Measurements from ENCODE around the gene ECT2.
A peak's percentile ranks its signal among the peaks of the same experiment; 100 is the strongest.
"Not testable (repeated sequence)": the region's sequence is repeated elsewhere in the genome, so short reads cannot be mapped to it uniquely, and the experiment has no call there.

ECT2 gene

GRCh38 chr3:172815857-172816256, 65.3 kb downstream of the ECT2 start:
- DNase-seq, result no peak

DNA sequence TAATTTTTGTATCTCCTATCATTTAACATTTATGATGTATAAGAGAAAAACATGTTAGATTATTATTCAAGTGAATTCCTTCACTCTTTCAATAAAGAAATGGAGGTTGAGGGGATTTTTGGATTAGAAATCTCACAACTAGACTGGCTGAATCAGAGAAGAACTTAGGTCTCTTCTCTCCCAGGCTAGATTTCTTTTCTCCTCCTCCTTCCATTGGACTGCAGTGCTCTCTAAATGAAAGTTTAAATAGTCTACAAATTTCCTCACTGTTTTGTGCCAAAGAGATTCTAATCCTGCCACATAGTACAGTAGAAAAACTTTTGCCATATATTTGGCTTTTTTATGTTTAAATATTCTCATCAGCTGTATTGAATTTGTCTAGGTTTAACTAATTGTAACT, 65.8 kb downstream of the ECT2 start:
- DNase-seq, result no peak

DNA sequence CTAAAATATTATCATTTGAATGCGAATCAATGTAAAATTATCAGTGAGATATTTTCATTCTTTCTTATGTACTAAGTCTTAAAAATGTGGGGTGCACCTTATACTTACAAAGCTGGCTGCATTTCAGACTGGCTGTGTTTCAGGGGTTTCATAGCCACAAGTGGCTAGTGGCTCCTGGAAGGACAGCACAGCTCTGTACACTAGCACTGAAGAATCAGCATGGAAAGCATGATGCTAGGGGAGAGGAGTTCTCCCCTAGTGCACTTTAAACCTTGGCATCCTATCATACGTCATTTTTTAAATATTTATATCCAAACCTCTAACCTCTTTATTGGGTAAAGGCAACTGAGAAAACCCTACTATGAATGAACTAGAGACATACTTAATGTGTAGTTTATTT, 66.4 kb downstream of the ECT2 start:
- DNase-seq, result no peak

GRCh38 chr3:172820492-172820891, 70.0 kb downstream of the ECT2 start:
- no peak for DNase-seq

- no peak for DNase-seq
Measured at GRCh38 chr3:172824229-172824628, 73.7 kb downstream of the ECT2 start.

DNA sequence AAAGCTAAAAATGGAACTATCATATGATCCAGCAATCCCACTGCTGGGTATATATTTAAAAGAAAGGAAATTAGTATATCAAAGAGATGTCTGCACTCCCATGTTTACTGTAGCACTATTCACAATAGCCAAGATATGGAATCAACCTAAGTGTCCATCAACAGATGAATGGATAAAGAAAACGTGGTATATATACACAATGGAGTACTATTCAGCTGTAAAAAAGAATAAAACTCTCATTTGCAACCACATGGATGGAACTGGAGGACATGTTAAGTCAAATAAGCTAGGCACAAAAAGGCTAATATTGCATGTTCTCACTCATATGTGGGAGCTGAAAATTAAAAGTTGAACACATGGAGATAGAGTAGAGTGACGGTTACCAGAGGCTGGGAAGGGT, 76.7 kb downstream of the ECT2 start:
- not testable (repeated sequence) for DNase-seq

- DNase-seq, result no peak
Measured at GRCh38 chr3:172832983-172833382, 82.5 kb downstream of the ECT2 start.

GRCh38 chr3:172836390-172836997, 86.0 kb downstream of the ECT2 start:
- no peak for DNase-seq

DNA sequence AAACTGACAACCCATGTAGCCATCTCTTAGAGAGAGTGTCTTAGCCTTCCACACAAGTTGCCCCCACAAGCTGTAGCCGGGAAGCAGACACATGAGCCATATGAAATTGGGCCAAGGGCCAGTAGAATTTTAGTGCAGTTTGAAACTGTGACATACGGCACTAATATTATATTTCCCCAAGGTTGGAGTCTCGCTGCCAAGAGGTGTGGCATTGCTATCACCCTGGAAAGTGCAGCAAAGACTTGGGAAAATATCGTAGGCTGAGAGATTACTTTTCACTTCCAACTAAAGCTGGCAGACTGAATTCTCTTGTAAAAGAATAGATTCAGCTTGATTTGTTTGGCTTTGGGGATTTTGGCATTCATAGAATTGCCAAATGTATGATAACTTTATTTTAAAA, 89.2 kb downstream of the ECT2 start:
- DNase-seq, result no peak

DNA sequence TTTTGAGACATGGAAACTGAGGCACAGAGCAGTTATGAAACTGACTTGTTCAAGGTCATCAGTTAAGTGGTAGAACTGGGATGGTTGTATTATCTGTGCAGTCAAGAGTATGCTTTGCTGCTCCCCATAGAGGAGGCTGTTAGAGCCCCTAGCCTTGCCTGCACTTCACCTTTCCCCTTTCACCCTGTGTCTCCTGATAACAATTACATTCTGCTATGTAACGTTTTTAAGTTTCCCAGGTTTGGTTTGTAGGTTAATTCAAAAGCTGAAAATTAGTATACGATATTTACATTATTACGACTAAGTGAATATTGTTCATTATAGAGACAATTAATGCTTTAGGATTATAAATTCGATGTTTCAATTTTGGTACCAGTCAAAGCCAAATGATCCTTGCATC, 89.9 kb downstream of the ECT2 start:
- DNase-seq, result no peak

- DNase-seq, result no peak
Measured at GRCh38 chr3:172840913-172841312, 90.4 kb downstream of the ECT2 start.

GRCh38 chr3:172844428-172844827, 93.9 kb downstream of the ECT2 start:
- no peak for DNase-seq

GRCh38 chr3:172846103-172846561, 95.6 kb downstream of the ECT2 start:
- no peak for DNase-seq

GRCh38 chr3:172846706-172847105, 96.2 kb downstream of the ECT2 start:
- DNase-seq, result no peak

DNA sequence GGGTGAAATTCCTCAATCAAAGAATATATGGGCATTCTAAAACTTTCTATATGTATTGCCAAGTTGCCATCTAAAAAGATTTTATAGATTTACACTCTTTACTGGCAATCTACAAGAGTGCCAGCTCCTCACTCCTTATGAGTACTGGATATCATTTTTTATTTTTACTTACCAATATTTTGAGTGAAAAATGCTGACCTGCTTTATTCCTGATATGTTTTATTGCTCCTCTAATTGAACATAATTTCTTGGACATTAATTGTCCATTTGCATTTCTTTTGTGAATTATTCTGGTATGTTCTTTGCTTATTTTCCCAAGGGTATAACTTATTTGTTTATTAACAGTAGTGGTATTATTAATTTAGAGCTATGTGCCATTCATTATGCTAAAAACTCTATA, 96.8 kb downstream of the ECT2 start:
- DNase-seq, result no peak

- no peak for DNase-seq
Measured at GRCh38 chr3:172848910-172849309, 98.4 kb downstream of the ECT2 start.

- DNase-seq, result no peak
Measured at GRCh38 chr3:172853005-172853404, 102.5 kb downstream of the ECT2 start.

- DNase-seq, result no peak
Measured at GRCh38 chr3:172853921-172854666, 103.6 kb downstream of the ECT2 start.

DNA sequence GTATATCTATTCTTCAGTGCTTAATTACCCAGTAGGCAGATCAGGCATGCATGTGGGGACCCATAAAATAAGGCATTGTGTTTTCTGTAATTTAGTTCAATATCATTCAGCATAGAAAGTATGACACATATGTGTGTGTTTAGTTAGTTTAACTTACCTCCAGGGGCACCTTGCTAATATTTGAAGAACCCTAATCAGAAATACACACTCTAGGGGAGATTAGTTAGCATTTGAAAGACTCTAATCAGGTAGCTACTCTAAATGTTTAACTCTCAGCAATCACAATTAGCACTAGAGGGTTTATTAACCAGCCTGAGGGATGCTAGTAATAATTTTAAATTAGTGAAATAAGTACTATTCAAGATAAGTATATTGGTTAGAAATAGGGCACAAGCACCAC, 104.5 kb downstream of the ECT2 start:
- no peak for DNase-seq

DNA sequence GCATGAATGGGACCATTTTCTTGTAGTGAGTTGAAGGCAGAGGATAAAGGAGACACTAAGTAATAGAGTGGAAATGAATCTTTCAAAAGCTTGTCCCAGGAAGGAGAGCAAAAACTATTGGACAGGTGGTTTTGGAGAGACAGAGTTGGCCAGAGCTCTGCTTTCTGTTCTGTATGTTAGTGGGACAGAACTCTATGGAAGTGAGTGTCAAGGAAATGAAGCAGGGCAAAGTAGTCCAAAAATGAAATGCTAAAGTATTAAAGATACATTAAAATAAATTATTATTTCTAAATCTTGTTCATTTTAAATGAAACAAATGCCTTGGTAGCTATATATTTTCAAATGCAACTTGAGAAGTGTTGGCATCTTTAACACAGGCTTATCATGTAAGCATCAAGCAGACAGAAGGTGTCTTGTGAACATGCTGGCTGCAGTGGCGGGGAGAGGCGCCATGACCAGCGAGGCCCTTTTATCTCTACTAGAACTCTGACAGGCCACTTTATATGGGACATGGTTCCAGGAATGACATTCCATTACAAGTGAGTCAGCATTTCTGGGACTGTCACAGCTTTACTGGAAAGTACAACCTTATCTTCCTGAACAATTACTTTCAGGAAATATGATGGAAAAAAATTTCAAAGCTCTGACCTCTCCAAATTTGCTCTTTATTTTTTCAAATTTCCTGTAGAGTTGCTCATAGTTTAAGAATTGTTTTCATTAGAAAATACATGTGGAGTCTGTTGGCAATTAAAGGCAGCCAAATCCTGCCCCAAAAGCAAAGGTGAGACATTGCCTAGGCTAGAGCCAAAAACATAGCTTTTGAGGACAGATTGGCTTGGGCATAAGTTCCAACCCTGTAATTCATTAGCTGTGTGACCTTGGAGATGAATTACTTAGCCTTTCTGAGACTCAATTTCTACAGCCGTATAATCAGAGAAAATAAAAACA, 106.5 kb downstream of the ECT2 start:
- DNase-seq, result no peak

- DNase-seq, result no peak
Measured at GRCh38 chr3:172859041-172859440, 108.5 kb downstream of the ECT2 start.

DNA sequence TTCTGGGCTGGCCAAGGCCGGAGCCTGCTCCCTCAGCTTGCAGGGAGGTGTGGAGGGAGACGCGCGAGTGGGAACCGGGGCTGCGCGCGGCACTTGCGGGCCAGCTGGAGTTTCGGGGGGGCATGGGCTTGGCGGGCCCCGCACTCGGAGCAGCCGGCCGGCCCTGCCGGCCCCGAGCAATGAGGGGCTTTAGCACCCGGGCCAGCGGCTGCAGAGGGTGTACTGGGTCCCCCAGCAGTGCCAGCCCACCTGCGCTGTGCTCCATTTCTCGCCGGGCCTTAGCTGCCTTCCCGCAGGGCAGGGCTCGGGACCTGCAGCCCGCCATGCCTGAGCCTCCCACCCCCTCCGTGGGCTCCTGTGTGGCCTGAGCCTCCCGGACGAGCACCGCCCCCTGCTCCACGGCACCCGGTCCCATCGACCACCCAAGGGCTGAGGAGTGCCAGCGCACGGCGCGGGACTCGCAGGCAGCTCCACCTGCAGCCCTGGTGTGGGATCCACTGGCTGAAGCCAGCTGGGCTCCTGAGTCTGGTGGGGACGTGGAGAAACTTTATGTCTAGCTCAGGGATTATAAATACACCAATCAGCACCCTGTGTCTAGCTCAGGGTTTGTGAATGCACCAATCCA, 116.3 kb downstream of the ECT2 start:
- not testable (repeated sequence) for DNase-seq

GRCh38 chr3:172868582-172869200, 118.2 kb downstream of the ECT2 start:
- DNase-seq, result peak; percentile 75

Data from DMS79 (cell line).